Stimulated activated CD4-positive, alpha-beta T cell treated with anti-CD3 and anti-CD28 coated beads, Interleukin-15, amount 100 ng/mL, for 24 hours (primary cell): ENCODE results near the gene PTPRM.

ENCODE experiments used
- DNase-seq: peaks from one replicate; pipeline ENCODE4 v3.0.0-alpha.2; 2020

Gene PTPRM

GRCh38 chr18:7872569-7872968 is 305.5 kb downstream of the PTPRM start:
- DNase-seq, result no peak

- DNase-seq, result no peak
Observed at GRCh38 chr18:7873316-7873715, 306.2 kb downstream of the PTPRM start.

- DNase-seq, result no peak
Observed at GRCh38 chr18:7876354-7877104, 309.4 kb downstream of the PTPRM start.

- DNase-seq, result no peak
Observed at GRCh38 chr18:7877609-7878008, 310.5 kb downstream of the PTPRM start.

GRCh38 chr18:7878265-7879211 is 311.4 kb downstream of the PTPRM start:
- no peak for DNase-seq

- DNase-seq, result no peak
Observed at GRCh38 chr18:7879717-7880116, 312.6 kb downstream of the PTPRM start.

- DNase-seq, result no peak
Observed at GRCh38 chr18:7885865-7886264, 318.7 kb downstream of the PTPRM start.

GRCh38 chr18:7886436-7886835 is 319.3 kb downstream of the PTPRM start:
- DNase-seq, result no peak

GRCh38 chr18:7889515-7889914 is 322.4 kb downstream of the PTPRM start:
- DNase-seq, result no peak

GRCh38 chr18:7890075-7890474 is 323.0 kb downstream of the PTPRM start:
- no peak for DNase-seq

GRCh38 chr18:7892556-7892955 is 325.4 kb downstream of the PTPRM start:
- no peak for DNase-seq

GRCh38 chr18:7894592-7894991 is 327.5 kb downstream of the PTPRM start:
- DNase-seq, result no peak

- DNase-seq, result no peak
Observed at GRCh38 chr18:7895346-7895745, 328.2 kb downstream of the PTPRM start.

GRCh38 chr18:7896161-7896560 is 329.0 kb downstream of the PTPRM start:
- no peak for DNase-seq

- DNase-seq, result no peak
Observed at GRCh38 chr18:7896805-7897518, 329.8 kb downstream of the PTPRM start.

GRCh38 chr18:7898181-7898580 is 331.1 kb downstream of the PTPRM start:
- no peak for DNase-seq

- no peak for DNase-seq
Observed at GRCh38 chr18:7899078-7899477, 332.0 kb downstream of the PTPRM start.

GRCh38 chr18:7900091-7900490 is 333.0 kb downstream of the PTPRM start:
- no peak for DNase-seq

GRCh38 chr18:7901657-7902056 is 334.5 kb downstream of the PTPRM start:
- no peak for DNase-seq

- DNase-seq, result no peak
Observed at GRCh38 chr18:7902399-7902839, 335.3 kb downstream of the PTPRM start.

- no peak for DNase-seq
Observed at GRCh38 chr18:7904529-7904928, 337.4 kb downstream of the PTPRM start.

- DNase-seq, result no peak
Observed at GRCh38 chr18:7908681-7909299, 341.7 kb downstream of the PTPRM start.
